Panc1 (cell line): Measurements from ENCODE around the gene MEX3D.

Experiments
- CTCF ChIP-seq: fragments of 450-650 bp; IDR thresholded peaks from 2 replicates; pipeline ENCODE4 v1.5.1; 2017; ENCODE audit warnings: mild to moderate bottlenecking
- POLR2AphosphoS5 ChIP-seq: IDR thresholded peaks from 2 replicates; pipeline ENCODE4 v1.6.1; 2012; ENCODE audit warnings: mild to moderate bottlenecking, low read depth, low read length, moderate library complexity
- REST ChIP-seq, 2 experiments: IDR thresholded peaks; 2 replicates each; pipeline ENCODE4 v1.6.1; 2011 to 2012; ENCODE audit warnings: low read depth in 2 of 2, control low read depth in 1 of 2, low read length in 1 of 2, mild to moderate bottlenecking in 1 of 2, moderate library complexity in 1 of 2; ENCODE audit not compliant: insufficient read depth in 1 of 2
- SIN3A ChIP-seq: IDR thresholded peaks from 2 replicates; pipeline ENCODE4 v1.6.1; 2012; ENCODE audit warnings: low read depth, mild to moderate bottlenecking, low read length, moderate library complexity, borderline replicate concordance; ENCODE audit not compliant: insufficient read depth

GRCh38 chr19:1563251-1563650, 4.9 kb downstream of the MEX3D start:
- TF ChIP-seq CTCF (no peak), REST (IDR thresholded peaks at IDR 0.05; ENCODE audit: insufficient read depth in 1 of 2, low read depth in 2 of 2, low read length in 1 of 2) (no peak), POLR2AphosphoS5 (no peak), SIN3A (no peak)
